Measurements from ENCODE around the gene TAOK3. TPM values are rescaled to one million over a fixed set of nuclear protein-coding genes. Genes with fewer than 3 reads are reported as not detected.

The TAOK3 gene
- total and polyA plus RNA-seq, 4 donors = 6.7 to 28.6 (median 19.5) TPM

GRCh38 chr12:118103201-118103600, 269.5 kb downstream of the TAOK3 start:
- Histone ChIP-seq H3K4me3 (ENCODE audit: low read depth in 1 of 3, low read length in 3 of 3) (peak overlapping the region; percentile 51 to 83 (median 79)), H3K9me3 (ENCODE audit: control insufficient read depth in 4 of 4, low read length in 3 of 4) (no peaks in the 10 kb centered on the region), H3K36me3 (ENCODE audit: control insufficient read depth in 4 of 4, insufficient read depth in 3 of 4, low read depth in 1 of 4, low read length in 3 of 4) (peaks cover 0 to 1% (median 0%) of the 10 kb centered on the region in 4 donors), H3K9ac (ENCODE audit: low read depth in 1 of 2, low read length in 2 of 2) (peak overlapping the region in 1 of 2 donors; percentile 74), H3K27me3 (ENCODE audit: control insufficient read depth in 4 of 4, insufficient read depth in 4 of 4, low read length in 3 of 4) (no peaks in the 10 kb centered on the region), H3K27ac (ENCODE audit: low read depth in 1 of 2, low read length in 2 of 2) (peak overlapping the region; percentile 54 to 69), H3K4me1 (ENCODE audit: control insufficient read depth in 4 of 4, insufficient read depth in 4 of 4, low read length in 3 of 4) (peaks cover 0 to 15% (median 5%) of the 10 kb centered on the region in 4 donors)
- TF ChIP-seq ZBTB33 (IDR thresholded peaks at IDR 0.05) = no peak
- no peak for TF ChIP-seq NR2F2 (IDR thresholded peaks at IDR 0.05)
- TF ChIP-seq HNF4G (IDR thresholded peaks at IDR 0.05) = no peak
- TF ChIP-seq YY1 (IDR thresholded peaks at IDR 0.05) = no peak
- WGBS = under 1% methylated on average over 32 of the region's 32 CpGs
- DNase-seq (ENCODE audit: low spot score) = peak; percentile 34

DNA sequence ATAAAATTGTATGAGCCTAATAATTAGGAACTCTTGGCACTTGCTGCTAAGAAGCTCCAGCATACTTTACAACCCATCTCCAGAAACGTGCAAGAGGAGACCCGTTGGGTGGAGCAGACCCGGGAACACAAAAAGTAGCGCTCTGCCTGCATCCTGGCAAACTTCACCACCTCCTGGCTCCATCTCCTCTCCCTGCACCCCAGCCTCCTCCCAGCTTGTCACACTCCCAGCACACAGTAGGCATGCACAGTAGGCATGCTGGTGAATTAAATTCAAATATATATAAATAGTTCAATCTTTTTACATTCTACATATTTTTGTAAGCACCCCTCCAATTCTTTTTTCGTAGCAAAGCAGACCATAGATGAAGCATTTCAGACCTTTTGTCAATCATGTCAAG, 270.1 kb downstream of the TAOK3 start:
- Histone ChIP-seq H3K27ac (ENCODE audit: low read depth in 1 of 2, low read length in 2 of 2) (no peak overlapping the region), H3K9me3 (ENCODE audit: control insufficient read depth in 4 of 4, low read length in 3 of 4) (no peaks in the 10 kb centered on the region), H3K4me3 (ENCODE audit: low read depth in 1 of 3, low read length in 3 of 3) (peak overlapping the region in 1 of 3 donors; percentile 83), H3K27me3 (ENCODE audit: control insufficient read depth in 4 of 4, insufficient read depth in 4 of 4, low read length in 3 of 4) (no peaks in the 10 kb centered on the region), H3K4me1 (ENCODE audit: control insufficient read depth in 4 of 4, insufficient read depth in 4 of 4, low read length in 3 of 4) (peaks cover 0 to 15% (median 5%) of the 10 kb centered on the region in 4 donors), H3K36me3 (ENCODE audit: control insufficient read depth in 4 of 4, insufficient read depth in 3 of 4, low read depth in 1 of 4, low read length in 3 of 4) (no peaks in the 10 kb centered on the region), H3K9ac (ENCODE audit: low read depth in 1 of 2, low read length in 2 of 2) (no peak overlapping the region)
- DNase-seq (ENCODE audit: low spot score) = no peak
- TF ChIP-seq, protein P1, sequence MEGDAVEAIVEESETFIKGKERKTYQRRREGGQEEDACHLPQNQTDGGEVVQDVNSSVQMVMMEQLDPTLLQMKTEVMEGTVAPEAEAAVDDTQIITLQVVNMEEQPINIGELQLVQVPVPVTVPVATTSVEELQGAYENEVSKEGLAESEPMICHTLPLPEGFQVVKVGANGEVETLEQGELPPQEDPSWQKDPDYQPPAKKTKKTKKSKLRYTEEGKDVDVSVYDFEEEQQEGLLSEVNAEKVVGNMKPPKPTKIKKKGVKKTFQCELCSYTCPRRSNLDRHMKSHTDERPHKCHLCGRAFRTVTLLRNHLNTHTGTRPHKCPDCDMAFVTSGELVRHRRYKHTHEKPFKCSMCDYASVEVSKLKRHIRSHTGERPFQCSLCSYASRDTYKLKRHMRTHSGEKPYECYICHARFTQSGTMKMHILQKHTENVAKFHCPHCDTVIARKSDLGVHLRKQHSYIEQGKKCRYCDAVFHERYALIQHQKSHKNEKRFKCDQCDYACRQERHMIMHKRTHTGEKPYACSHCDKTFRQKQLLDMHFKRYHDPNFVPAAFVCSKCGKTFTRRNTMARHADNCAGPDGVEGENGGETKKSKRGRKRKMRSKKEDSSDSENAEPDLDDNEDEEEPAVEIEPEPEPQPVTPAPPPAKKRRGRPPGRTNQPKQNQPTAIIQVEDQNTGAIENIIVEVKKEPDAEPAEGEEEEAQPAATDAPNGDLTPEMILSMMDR (IDR thresholded peaks at IDR 0.05; ENCODE audit: low read depth, low read length, missing input control) = no peak
- no peak for TF ChIP-seq NR2F2 (IDR thresholded peaks at IDR 0.05)
- WGBS = 52% methylated on average over 5 of the region's 5 CpGs

DNA sequence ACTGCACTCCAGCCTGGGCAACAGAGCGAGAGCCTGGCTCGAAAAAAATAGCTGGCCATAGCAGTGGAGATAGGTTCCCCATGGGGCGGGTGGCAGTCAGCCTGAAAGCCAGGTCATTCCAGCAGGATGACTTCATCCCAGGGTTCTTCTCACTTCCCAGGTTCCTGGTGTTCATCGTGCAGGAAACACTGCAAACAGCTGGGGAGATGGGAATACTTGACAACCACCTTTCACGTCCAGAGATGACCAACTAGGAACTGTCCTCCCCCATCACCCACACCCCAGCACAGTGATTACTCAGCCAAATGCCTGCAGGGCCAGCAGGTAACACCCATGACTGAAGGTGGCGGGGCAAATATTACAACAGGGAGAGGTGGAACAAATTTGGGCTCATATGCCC, 270.6 kb downstream of the TAOK3 start:
- Histone ChIP-seq H3K9ac (ENCODE audit: low read depth in 1 of 2, low read length in 2 of 2) (no peak overlapping the region), H3K27ac (ENCODE audit: low read depth in 1 of 2, low read length in 2 of 2) (no peak overlapping the region), H3K9me3 (ENCODE audit: control insufficient read depth in 4 of 4, low read length in 3 of 4) (no peaks in the 10 kb centered on the region), H3K4me3 (ENCODE audit: low read depth in 1 of 3, low read length in 3 of 3) (no peak overlapping the region), H3K27me3 (ENCODE audit: control insufficient read depth in 4 of 4, insufficient read depth in 4 of 4, low read length in 3 of 4) (no peaks in the 10 kb centered on the region), H3K36me3 (ENCODE audit: control insufficient read depth in 4 of 4, insufficient read depth in 3 of 4, low read depth in 1 of 4, low read length in 3 of 4) (no peaks in the 10 kb centered on the region), H3K4me1 (ENCODE audit: control insufficient read depth in 4 of 4, insufficient read depth in 4 of 4, low read length in 3 of 4) (peaks cover 0 to 15% (median 5%) of the 10 kb centered on the region in 4 donors)
- TF ChIP-seq NR2F2 (IDR thresholded peaks at IDR 0.05) (no peak), SP1 (IDR thresholded peaks at IDR 0.05) (no peak), TAF1 (conservative IDR thresholded peaks at IDR 0.05) (no peak), YY1 (IDR thresholded peaks at IDR 0.05) (no peak), FOXA1 (IDR thresholded peaks at IDR 0.05) (no peak), HNF4G (IDR thresholded peaks at IDR 0.05) (no peak), RAD21 (IDR thresholded peaks at IDR 0.05) (no peak)
- TF ChIP-seq, protein P2, sequence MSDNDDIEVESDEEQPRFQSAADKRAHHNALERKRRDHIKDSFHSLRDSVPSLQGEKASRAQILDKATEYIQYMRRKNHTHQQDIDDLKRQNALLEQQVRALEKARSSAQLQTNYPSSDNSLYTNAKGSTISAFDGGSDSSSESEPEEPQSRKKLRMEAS (IDR thresholded peaks at IDR 0.05) = no peak
- DNase-seq (ENCODE audit: low spot score) = no peak
- WGBS = 76% methylated on average over 6 of the region's 6 CpGs
